22Rv1 (cell line): ENCODE data around the gene NKX2-3.

ENCODE experiments used
- CTCF ChIP-seq: fragments of 450-650 bp; IDR thresholded peaks from 2 replicates; pipeline ENCODE4 v1.5.1; 2017; ENCODE audit warnings: mild to moderate bottlenecking
- ZFX ChIP-seq: fragments of 450-650 bp; IDR thresholded peaks from 2 replicates; pipeline ENCODE4 v1.6.1; 2017; ENCODE audit warnings: antibody characterized with exemption, borderline replicate concordance

GRCh38 chr10:99532687-99533495 lies at the start of gene NKX2-3:
- no peak for TF ChIP-seq CTCF
- no peak for TF ChIP-seq ZFX
